ENCODE results near the gene DCAF16. TPM values are rescaled to one million over a fixed set of nuclear protein-coding genes. Genes with fewer than 3 reads are reported as not detected.
"Not testable (repeated sequence)": the region's sequence is repeated elsewhere in the genome, so short reads cannot be mapped to it uniquely, and the experiment has no call there.

Gene DCAF16
- total RNA-seq (2014; rRNA removed; shearing (Covaris generic)) = 27.1 and 30.2 TPM in 2 replicates
- 46.0 and 53.4 TPM in 2 replicates for polyA plus RNA-seq (2014; cell fraction: nucleus; rRNA removed)

DNA sequence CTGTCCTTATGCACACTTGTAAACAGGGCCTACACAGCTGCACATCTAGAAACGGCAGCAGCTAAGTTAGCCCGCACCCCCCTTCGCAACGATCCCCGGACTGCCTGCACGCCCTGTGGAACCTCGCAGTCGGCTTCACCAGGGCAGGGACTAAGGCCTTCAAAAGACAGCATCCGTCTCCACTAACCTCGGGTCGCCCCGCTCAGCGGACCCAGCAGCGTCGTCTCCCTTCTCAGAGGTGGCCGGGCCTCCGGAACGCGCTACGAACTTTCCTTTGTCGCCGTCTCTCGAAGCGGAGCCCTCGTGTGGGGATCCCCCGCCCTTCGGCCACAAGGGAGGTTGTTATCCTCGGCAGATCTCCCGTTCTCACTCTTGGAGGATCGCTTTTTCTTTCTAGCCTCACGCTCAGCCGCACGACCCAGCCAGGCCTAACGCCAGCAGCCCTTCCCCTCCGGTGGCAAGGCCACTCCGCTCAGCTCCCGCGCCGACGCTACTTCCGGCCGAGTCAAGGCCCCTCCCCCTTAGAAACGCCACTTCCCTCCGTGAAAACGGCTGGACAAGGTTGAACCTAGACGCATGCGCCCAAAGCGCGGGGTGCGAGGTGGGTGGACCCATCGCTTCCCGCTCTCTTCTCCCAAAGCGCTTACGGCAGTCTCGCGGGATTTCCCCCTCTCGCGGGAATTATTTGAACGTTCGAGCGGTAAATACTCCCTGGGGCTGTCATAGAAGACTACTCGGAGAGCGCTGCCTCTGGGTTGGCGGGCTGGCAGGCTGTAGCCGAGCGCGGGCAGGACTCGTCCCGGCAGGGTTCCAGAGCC is at the start of gene DCAF16, which contains the start of gene NCAPG:
Gene DCAF16 (minus strand): TSS at position 498 of the 818 bp plus-strand sequence. CDS start 6,616 bp downstream, outside the sequence.
Gene NCAPG (plus strand): TSS at position 720 of the 818 bp plus-strand sequence. CDS start 99 bp downstream, outside the sequence.
- peak; percentile 99 for DNase-seq (ENCODE audit: extremely low read depth, low read depth)

- no peak for DNase-seq (ENCODE audit: extremely low read depth, low read depth)
Measured at GRCh38 chr4:17859793-17860406, 49.3 kb upstream of the DCAF16 start.

GRCh38 chr4:17854036-17854435 is 43.5 kb upstream of the DCAF16 start:
- no peak for DNase-seq (ENCODE audit: extremely low read depth, low read depth)

DNA sequence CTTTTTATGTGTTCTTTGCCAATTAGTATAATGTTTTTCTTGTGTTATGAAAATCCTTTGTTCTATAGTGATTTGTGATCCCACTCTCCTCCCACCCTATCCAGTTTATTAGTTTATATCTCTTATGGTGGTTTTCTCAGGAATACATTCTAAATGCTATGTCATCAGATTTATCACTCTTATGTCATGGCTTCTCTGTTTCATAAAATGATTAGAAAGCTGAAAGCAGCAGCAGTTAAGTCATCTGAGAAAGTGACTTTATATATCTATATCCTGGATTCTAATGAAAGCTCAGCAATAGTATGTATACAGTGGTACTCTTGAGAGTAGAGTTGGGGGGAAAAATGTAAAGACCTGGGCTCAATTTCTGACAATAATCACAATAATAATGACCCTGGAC is 41.4 kb upstream of the DCAF16 start:
- no peak for DNase-seq (ENCODE audit: extremely low read depth, low read depth)

DNA sequence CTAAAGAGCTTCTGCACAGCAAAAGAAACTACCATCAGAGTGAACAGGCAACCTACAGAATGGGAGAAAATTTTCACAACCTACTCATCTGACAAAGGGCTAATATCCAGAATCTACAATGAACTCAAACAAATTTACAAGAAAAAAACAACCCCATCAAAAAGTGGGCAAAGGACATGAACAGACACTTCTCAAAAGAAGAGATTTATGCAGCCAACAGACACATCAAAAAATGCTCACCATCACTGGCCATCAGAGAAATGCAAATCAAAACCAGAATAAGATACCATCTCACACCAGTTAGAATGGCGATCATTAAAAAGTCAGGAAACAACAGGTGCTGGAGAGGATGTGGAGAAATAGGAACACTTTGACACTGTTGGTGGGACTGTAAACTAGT is 39.7 kb upstream of the DCAF16 start:
- DNase-seq (ENCODE audit: extremely low read depth, low read depth) = not testable (repeated sequence)

- DNase-seq (ENCODE audit: extremely low read depth, low read depth) = no peak
Measured at GRCh38 chr4:17846266-17846665, 35.7 kb upstream of the DCAF16 start.

DNA sequence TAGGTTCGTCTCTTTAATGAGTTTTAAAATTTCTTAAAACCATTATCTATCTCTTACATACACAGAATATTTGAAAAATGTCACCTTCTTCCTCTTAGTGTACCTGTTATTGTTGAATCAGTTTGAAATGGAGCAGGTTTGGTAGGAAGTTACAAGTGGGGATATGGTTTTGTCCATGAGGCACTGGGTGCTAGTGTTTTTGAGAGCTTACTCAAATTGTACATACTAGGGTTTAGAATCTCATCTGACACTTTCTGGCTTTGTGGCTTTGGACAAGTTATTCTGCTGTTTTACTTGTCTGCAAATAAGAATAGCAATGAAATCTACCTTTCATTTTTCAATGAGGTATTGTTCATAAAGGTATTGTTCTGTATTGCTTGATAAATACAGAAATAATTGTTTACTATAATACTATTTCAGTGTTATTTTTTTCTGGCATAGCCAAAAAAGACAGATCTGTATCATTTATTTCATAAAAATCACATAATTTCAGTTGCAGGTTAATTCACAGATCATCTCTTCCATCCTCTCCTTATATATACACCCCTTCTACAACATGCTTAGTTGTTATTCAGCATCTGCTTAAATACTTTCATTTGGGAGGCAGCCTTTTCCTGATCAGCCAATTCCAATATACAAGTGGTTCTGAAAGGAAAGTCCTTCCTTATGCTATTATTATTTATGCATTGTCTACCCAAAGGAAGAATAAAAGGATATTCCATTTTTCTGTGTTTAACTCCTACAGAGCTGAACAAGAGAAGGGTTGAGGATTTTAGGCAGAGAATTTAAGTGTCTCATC is 13.5 kb upstream of the DCAF16 start:
- DNase-seq (ENCODE audit: extremely low read depth, low read depth) = no peak

DNA sequence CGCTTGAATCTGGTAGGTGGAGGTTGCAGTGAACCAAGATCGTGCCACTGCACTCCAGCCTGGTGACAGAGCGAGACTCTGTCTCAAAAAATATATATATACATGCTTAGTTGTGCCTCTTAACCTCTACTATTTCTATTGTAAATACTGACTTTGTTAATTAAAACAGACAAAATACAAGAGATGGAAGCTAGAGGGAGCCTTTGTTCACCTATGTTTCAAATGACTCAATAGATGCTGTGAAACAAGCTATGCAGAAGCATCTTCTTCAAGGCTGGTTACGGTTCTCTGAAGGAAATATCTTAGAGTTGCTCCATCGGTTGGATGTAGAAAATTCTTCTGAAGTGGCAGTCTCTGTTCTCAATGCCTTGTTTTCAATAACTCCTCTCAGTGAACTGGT is 6.5 kb upstream of the DCAF16 start:
- peak; percentile 50 for DNase-seq (ENCODE audit: extremely low read depth, low read depth)

GRCh38 chr4:17816142-17816541 is 5.6 kb upstream of the DCAF16 start:
- no peak for DNase-seq (ENCODE audit: extremely low read depth, low read depth)

DNA sequence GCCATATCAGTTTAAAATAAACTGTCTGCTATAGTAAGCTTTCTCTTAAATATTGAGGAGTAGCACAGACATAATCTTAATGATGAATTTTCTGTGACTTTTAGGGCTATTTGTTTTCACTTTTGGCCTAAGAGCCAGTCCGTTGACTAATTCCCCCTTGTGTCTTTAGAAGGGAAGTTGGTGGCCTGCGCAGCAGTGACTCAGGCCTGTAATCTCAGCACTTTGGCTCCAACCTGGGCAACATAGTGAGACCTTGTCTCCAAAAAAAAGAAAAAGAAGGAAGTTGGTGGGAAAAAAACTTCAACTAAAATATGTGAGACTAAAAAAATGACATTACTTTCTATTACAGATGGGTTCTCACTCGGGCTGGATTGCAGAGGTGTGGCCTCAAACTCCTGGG is 3.6 kb upstream of the DCAF16 start:
- no peak for DNase-seq (ENCODE audit: extremely low read depth, low read depth)

- no peak for DNase-seq (ENCODE audit: extremely low read depth, low read depth)
Measured at GRCh38 chr4:17812801-17813200, 2.2 kb upstream of the DCAF16 start.

- DNase-seq (ENCODE audit: extremely low read depth, low read depth) = no peak
Measured at GRCh38 chr4:17812125-17812524, 1.6 kb upstream of the DCAF16 start.

- no peak for DNase-seq (ENCODE audit: extremely low read depth, low read depth)
Measured at GRCh38 chr4:17811078-17811603, 584 bp upstream of the DCAF16 start.

DNA sequence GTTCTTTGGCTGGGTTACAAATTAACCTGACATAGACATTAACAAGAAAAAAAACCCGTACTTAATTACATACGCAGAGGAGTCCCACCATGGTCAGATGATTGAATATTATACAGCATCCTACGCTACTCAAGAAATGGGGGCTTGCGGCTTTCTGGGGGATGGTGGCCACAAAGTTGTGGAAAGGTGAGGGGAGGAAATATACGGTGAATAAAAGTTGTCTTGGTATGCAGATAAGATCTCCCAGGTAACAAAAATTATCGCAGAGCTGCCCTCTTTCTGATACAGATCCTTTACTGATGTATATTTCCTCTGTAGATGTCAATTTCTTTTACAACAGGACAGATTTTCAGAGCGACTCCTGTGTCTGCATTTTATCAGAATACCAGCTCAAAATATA is 890 bp downstream of the DCAF16 start:
- no peak for DNase-seq (ENCODE audit: extremely low read depth, low read depth)

DNA sequence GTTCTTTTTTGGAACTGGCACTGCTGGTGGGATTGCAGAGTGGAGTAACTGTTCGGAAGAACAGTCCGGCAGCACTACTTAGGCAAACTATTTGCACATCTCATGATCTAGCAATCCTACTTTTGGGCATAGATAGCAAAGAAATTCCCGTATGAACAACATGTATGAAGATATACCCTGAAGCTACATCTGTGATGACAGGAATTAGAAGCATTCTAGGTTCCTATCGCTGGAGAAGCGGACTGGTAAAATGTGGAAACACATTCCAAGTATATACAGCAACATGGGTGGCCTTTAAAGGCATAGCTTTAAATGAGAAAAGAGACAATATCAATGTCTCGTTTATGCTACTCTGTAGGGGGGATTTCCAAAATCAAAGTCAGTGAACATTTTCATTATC is 3.1 kb downstream of the DCAF16 start:
- DNase-seq (ENCODE audit: extremely low read depth, low read depth) = no peak

GRCh38 chr4:17805580-17806155 is 4.9 kb downstream of the DCAF16 start:
- DNase-seq (ENCODE audit: extremely low read depth, low read depth) = no peak

- no peak for DNase-seq (ENCODE audit: extremely low read depth, low read depth)
Measured at GRCh38 chr4:17797808-17798207, 12.7 kb downstream of the DCAF16 start.

DNA sequence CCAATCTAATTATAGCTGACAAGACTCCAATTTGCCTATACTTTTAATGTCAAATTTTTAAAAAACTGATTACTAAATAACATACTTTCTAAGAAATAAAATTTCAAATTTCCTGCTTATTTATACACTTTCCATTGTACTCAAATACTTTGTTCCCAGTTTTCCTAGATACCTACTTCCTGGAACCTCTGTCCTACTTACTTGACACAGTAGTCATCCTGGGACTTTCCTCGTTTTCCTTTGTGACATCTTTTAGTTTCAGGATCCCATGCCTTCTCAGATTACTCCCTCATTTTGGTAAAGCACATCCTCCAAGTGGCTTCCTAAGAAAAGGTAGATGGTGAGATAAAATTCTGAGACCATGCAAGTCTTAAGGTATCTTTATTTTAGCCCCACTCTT is 15.8 kb downstream of the DCAF16 start:
- no peak for DNase-seq (ENCODE audit: extremely low read depth, low read depth)

DNA sequence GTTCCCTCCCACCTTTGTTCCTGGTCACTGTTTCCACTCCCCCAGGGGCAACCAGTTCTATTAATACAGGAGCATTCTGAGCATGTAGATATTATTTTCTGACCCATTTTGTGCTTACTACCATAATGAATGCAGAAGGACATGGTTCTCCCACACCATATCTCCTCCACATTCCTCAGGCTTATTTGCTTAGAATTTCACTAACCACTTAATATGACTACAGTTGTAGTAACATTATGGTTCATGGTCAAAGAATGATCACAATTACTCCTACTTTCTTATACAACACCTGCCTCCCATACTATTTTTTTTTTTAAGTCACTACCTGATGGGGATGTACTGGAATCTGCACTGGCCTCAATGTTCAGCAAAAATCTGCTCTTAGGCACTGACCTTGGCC is 21.6 kb downstream of the DCAF16 start:
- DNase-seq (ENCODE audit: extremely low read depth, low read depth) = no peak

GRCh38 chr4:17787315-17787714 is 23.2 kb downstream of the DCAF16 start:
- DNase-seq (ENCODE audit: extremely low read depth, low read depth) = no peak

GRCh38 chr4:17786567-17786966 is 24.0 kb downstream of the DCAF16 start:
- no peak for DNase-seq (ENCODE audit: extremely low read depth, low read depth)
